KOPT-K1 (cell line): ENCODE measurements around the gene ARMH4.

Experiments used
- H3K27ac ChIP-seq: fragments of 200-600 bp; sonication (generic); 2 replicates; pipeline ENCODE4 v1.5.1; 2016; ENCODE audit warnings: antibody characterized with exemption, mild to moderate bottlenecking, low read depth, low read length; ENCODE audit not compliant: poor library complexity, severe bottlenecking
- H3K36me3 ChIP-seq: fragments of 200-600 bp; sonication (generic); 2 replicates; pipeline ENCODE4 v1.5.1; 2017; ENCODE audit warnings: antibody characterized with exemption, mild to moderate bottlenecking, low read length, moderate library complexity; ENCODE audit not compliant: insufficient read depth
- H3K9me3 ChIP-seq: fragments of 200-600 bp; sonication (generic); 2 replicates; pipeline ENCODE4 v1.5.1; 2017; ENCODE audit warnings: antibody characterized with exemption, low read length, mild to moderate bottlenecking; ENCODE audit not compliant: insufficient read depth, poor library complexity, severe bottlenecking

The ARMH4 gene

DNA sequence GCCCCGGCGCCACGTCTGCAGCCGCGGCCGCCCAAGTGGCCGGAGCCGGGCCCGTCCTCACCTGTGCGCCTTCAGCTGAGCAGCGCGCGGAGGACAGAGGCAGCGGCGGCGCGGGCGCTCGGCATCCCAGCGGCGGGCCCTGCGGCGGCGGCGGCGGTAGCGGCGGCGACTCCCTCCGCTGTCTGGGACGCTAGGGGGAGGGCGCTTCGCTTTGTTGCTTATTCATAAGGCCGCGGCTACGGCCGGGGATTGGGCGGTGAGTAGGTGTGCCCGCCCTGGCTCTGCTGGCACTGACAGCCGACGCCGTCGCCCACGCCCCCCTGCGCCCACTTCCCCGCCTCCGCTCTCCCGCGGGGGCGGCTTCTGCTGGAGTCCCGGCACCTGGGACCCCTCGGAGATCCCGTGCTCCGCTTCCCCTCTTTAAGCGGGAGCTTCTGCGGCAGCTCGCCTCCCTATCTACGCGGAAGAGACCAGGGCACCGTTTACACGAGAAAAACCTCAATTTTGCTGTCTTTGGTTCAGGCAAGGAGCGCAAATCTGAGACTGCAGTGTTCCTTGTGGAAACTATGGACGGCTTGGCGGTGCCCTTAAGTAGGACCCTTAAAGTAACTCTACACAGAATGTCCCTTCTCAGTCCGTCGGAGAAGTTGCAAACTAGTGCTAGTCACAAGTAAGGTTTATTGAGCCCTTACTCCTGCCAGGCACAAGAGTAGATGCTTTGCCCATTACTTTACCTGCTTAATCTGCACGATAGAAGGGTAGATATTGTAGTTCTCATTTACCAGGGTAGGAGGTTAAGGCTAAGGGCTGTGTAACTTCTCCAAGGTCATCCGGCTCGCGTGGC is at the start of gene ARMH4:
TSS of gene ARMH4 (minus strand) at position 200 of the 844 bp plus-strand sequence. CDS start 12,855 bp downstream, outside the sequence.
- Histone ChIP-seq H3K36me3 (no peaks in the 10 kb centered on the region), H3K9me3 (no peaks in the 10 kb centered on the region), H3K27ac (no peak within 1 kb of the TSS)

DNA sequence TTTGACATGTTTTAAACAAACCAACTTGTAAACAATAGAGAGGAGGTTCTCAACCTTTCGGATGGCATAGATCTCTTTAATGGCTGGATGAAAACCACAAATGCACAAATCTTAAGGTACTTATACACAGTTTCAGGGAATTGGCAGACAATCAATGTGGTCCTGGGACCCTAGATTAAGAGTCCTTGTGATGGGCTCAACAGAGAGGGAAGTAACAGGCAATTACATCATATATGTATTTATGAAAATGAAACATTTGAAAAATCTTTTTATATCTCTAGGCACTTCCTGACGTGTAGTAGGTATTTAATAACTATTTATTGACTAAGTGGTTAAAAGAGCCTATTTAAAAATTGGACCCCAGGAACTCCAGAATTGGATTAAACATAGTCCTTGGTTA is 48.8 kb upstream of the ARMH4 start:
- H3K9me3 ChIP-seq: no peaks in the 10 kb centered on the region
- no peaks in the 10 kb centered on the region; the same call in 1 of the 2 replicates for H3K36me3 ChIP-seq
- H3K27ac ChIP-seq: peak overlapping the region; percentile 73

DNA sequence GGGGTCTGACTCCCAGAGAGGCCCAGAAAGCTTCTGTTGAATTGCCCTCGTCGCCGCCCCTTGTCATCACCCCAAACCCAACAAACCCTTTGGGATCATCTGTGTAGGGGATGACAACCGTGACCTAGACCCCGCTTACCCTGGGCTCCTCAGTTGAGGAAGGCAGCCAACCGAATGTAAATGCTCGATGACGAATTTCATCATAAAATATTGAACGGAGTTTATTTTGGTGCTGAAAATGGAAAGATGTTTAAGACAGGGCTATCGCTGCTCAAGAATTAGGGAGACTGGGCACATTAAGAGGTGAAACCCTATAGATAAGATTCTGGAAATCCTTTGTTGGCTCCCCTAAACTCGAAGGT is 48.4 kb upstream of the ARMH4 start:
- Histone ChIP-seq H3K9me3 (no peaks in the 10 kb centered on the region), H3K36me3 (no peaks in the 10 kb centered on the region; the same call in 1 of the 2 replicates), H3K27ac (peak overlapping the region; percentile 73)

DNA sequence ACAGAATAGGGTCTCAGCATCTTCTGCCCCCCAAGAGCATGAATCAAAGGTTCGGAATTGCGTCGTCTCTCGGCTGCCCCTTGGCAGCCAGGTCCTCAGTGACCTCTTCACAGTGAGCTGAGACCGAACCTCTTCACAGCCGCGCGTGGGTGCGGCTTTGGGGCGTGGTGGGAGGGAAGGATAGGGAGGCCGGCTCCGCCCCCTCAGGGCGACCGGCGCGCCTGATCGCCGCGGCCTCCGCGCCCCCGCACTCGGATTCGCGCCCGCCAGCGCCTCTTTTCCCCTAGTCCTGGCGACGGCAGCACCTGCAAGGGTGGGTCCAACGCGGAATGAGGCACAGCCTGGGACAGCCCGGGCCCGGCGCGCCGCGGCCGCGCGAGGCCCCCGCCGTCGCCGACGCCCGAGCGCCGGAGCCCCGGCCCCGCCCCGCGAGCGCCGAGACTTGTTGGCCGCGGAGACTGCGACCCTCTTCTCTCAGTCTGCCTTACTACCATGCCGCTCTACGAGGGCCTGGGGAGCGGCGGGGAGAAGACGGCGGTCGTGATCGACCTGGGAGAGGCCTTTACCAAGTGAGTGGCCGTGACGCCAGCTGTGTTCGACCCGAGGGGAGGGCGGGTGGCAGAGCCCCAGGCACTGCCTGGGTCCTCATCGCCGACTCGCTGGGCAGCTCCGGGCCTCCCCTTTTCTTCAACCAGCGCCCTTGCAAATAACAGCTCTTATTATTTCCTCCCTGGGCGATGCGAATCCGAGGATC is 47.9 kb upstream of the ARMH4 start, which contains the start of gene ACTR10:
TSS of gene ACTR10 (plus strand) at position 424 of the 754 bp plus-strand sequence. CDS start at position 493, 69 bp downstream.
- no peaks in the 10 kb centered on the region; the same call in 1 of the 2 replicates for H3K36me3 ChIP-seq

DNA sequence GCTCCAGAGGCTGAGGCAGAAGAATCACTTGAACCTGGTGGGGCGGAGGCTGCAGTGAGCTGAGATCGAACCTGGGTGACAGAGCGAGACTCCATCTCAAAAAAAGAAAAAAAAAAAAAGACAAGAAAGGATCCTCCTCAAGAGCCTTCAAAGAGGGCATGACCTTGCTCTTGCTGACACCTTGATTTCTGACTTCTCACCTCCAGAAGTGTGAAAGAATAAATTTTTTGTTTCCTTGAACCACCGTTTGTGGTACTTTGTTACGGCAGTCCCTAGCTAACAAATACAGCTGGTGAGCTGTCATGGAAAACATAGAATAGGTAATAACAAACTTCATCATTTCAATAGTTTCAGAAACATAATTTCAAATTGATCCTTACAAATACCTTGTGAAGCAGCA is 46.1 kb upstream of the ARMH4 start:
- Histone ChIP-seq H3K27ac (no peak overlapping the region), H3K36me3 (no peaks in the 10 kb centered on the region), H3K9me3 (no peaks in the 10 kb centered on the region)

More for the DNA sequence above, 47.9 kb upstream of the ARMH4 start, which contains the start of gene ACTR10:
- Histone ChIP-seq H3K9me3 (no peaks in the 10 kb centered on the region), H3K27ac (peak within 1 kb of the TSS; percentile 73)

DNA sequence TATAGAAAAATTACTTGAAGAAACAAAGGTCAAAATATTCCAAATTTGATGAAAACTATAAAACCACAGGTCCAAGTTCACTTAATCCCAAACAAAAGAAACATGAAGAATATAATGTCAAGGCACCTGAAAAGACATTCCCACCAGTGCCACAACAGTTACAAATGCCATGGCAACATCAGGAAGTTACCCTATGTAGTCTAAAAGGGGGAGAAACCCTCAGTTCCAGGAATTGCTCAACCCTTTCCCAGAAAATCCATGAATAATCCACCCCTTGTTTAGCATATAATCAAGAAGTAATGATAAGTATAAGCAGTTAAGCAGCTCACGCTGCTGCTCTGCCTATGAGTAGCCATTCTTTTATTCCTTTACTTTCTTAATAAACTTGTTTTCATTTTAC is 44.2 kb upstream of the ARMH4 start:
- Histone ChIP-seq H3K9me3 (no peaks in the 10 kb centered on the region), H3K27ac (no peak overlapping the region), H3K36me3 (no peaks in the 10 kb centered on the region)

DNA sequence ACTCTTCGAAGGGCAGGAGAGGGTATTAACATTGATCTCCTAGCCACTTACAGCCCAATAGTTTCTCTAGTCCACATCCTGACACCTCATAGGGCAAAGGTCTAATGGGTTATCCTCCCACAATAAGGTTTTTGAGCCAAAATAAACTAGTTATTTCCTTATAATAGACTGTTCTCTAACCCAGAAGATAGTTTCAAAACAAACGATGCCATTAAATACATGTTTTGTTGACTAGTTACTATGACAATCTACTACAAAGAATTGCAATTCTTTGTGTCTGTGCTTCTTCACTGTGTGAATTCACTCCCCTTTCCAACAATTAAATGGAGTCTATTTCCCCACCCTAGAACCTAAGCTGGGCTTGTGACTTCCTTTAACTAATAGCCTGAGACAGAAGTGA is 41.5 kb upstream of the ARMH4 start:
- no peak overlapping the region for H3K27ac ChIP-seq
- no peaks in the 10 kb centered on the region for H3K9me3 ChIP-seq
- no peaks in the 10 kb centered on the region for H3K36me3 ChIP-seq

- no peaks in the 10 kb centered on the region for H3K36me3 ChIP-seq
- no peaks in the 10 kb centered on the region for H3K9me3 ChIP-seq
- no peak overlapping the region for H3K27ac ChIP-seq
These were observed 40.0 kb upstream of the ARMH4 start for GRCh38 chr14:58191763-58192601.

- no peak overlapping the region for H3K27ac ChIP-seq
- H3K9me3 ChIP-seq: no peaks in the 10 kb centered on the region
- H3K36me3 ChIP-seq: no peaks in the 10 kb centered on the region
These were observed 37.2 kb upstream of the ARMH4 start for GRCh38 chr14:58189176-58189575.

DNA sequence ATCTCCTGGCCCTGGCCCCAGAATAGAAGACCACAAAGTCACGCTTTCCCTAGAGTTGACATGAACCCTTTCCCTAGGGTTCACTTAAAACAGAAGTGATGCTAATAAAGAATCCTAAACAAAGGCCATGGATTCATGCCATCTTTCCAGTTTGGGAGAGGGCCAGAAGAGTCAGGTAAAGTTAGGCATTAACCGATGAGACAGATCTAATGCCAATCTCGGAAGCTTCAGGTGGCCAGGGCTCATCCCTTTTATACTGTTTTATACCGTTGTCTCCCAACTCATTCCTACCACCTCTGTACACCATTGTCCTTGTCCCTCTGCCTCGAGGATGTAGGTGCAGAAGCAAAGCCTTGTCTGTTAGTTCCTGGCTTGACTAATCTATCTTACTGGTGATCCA is 25.1 kb upstream of the ARMH4 start:
- Histone ChIP-seq H3K27ac (no peak overlapping the region), H3K9me3 (no peaks in the 10 kb centered on the region), H3K36me3 (no peaks in the 10 kb centered on the region)

GRCh38 chr14:58171090-58171489 is 19.1 kb upstream of the ARMH4 start:
- Histone ChIP-seq H3K27ac (no peak overlapping the region), H3K9me3 (no peaks in the 10 kb centered on the region), H3K36me3 (no peaks in the 10 kb centered on the region)

GRCh38 chr14:58167891-58168290 is 15.9 kb upstream of the ARMH4 start:
- no peaks in the 10 kb centered on the region for H3K9me3 ChIP-seq
- no peak overlapping the region for H3K27ac ChIP-seq

GRCh38 chr14:58167057-58167456 is 15.0 kb upstream of the ARMH4 start:
- H3K36me3 ChIP-seq: no peaks in the 10 kb centered on the region
- H3K9me3 ChIP-seq: no peaks in the 10 kb centered on the region
- H3K27ac ChIP-seq: no peak overlapping the region

More at GRCh38 chr14:58167891-58168290, 15.9 kb upstream of the ARMH4 start:
- H3K36me3 ChIP-seq: no peaks in the 10 kb centered on the region

DNA sequence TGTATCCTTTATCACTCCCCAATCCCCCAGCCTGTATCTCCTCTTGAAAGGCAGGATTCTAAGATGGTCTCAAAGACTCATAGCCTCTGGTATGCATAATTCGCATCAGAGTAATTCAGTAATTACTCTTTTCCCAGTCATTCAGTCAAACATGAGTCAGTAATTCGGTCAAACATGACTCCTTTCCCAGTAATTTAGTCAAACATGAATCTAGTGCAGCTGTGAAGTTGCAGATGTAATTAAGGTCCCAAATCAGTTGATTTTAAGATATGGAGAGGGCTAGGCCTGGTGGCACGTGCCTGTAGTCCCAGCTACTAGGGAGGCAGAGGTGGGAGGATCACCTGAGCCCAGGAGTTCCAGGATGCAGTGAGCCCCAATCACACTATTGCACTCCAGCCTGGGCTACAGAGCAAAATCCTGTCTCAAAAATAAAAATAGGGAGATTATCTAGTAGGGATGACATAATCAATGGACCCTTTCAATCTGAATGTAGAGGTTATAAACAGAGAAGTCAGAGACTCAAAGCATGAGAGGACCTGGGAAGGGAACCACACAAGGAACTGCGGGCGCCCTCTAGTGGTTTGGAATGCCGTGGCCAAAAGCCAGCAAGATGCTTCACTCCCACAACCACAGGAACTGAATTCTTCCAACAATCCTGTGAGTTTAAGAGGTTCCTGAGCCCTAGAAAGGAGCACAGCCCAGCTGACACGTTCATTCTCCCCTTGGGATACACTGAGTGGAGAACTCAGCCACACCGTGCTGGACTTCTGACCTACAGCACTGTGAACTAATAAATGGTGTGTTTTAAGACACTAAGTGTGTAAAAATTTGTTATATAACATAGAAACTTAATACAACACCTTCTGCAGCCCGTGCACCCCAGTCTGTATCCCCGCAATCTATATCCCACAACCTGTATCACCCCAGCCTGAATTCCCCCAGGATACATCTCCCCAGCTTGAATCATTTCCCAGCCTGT is 14.3 kb upstream of the ARMH4 start:
- Histone ChIP-seq H3K36me3 (no peaks in the 10 kb centered on the region), H3K9me3 (no peaks in the 10 kb centered on the region), H3K27ac (no peak overlapping the region)
